Fibroblast of skin of scalp (primary cell): Measurements from ENCODE around the gene SERHL2.
"Not testable (repeated sequence)": the region's sequence is repeated elsewhere in the genome, so short reads cannot be mapped to it uniquely, and the experiment has no call there.

Experiments
- DNase-seq: peaks from one replicate; pipeline ENCODE4 v3.0.0-alpha.2; 2013

Gene SERHL2

DNA sequence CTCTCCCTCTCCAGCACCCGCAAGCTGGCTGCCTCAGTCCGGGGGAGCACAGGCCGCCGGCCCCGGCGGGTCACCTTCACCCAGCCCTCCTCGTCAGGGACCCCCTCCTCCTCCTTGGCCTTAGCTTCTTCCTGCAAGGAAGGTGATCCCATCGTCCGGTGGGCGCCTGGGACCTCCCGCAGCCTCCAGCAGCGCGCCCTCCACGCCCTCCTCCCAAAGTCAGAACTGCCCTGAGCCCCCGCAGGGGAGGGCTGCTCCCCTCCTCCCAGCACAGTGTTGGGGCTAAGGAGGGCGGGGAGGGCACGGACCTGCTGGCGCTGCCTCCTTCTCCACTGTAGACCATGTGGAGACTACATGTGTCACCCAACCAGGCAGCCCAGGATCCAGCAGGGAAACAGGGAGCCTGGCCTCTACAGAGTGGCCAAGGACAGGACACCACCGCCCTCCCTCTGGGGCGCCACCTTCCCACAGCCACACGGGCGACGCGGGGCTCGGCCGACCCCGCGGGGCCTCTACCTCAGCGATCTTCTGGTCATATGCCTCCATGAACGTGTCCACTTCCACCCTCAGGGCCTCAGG, 22.3 kb downstream of the SERHL2 start:
- not testable (repeated sequence) for DNase-seq

DNA sequence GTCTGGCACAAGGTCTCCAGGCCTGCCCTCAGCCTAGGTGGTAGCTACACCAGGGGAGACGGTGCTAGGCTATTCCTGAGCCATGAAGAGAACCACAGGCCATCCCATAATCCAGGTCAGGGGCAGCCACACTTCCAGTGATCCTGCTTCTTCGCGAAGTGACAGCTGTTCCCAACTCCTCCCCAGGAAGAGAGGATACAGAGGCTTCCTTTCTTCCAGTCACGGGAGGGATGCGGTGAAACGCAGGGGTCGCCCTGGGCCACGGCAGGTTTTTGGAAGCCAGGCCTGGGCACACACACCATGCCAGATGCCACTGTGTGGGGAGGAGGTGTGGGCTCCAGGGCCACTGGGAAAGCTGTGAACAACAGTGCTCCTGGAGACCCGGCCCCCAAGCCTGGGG, 23.4 kb downstream of the SERHL2 start:
- not testable (repeated sequence) for DNase-seq

DNA sequence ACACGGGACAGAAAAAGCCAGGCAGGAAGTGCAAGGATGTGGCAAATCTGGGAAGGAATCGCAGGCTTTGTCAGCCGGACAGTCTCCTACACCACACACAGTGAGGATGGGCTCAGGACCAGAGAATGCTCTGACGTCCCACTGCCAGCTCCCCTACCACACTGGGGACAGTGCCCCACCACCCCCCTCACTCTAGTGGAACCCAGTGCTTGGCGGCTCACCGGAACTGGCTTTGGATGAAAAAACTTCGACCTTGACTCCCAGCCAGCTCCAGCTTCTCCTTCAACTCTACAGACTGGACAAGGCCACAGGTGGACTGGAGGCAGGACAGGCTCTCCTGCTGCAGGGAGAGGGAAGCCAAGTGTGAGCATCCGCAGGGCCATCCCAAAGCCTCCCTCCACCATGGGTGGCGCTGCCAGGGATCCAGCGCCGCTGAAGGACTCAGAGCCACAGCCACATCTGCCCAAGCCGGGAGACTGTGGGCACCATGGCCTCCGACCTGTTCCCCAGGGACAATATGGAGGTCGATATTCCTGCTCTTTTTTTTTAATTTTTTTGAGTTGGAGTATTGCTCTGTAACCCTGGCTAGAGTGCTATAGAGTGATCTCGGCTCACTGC, 24.0 kb downstream of the SERHL2 start:
- DNase-seq, result no peak

DNA sequence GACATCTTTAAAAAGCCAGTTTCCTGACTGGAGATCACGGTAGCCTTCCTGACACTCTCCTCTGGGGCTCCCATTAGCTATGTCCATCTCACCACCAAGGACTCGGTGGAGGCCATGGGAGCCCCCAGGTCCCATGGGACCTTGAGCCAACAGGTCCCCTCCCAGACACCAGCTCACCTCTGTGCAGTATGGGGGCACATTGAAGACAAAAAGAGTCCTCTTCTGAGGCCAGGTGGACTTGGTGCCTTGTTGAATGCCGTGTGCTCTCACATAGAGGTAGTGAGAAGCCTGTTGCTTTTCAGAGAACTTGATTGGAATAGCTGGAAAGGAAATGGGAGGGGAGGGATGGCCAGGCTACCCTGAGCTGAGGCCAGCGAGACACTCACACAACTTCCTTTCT, 26.3 kb downstream of the SERHL2 start:
- DNase-seq, result not testable (repeated sequence)

DNA sequence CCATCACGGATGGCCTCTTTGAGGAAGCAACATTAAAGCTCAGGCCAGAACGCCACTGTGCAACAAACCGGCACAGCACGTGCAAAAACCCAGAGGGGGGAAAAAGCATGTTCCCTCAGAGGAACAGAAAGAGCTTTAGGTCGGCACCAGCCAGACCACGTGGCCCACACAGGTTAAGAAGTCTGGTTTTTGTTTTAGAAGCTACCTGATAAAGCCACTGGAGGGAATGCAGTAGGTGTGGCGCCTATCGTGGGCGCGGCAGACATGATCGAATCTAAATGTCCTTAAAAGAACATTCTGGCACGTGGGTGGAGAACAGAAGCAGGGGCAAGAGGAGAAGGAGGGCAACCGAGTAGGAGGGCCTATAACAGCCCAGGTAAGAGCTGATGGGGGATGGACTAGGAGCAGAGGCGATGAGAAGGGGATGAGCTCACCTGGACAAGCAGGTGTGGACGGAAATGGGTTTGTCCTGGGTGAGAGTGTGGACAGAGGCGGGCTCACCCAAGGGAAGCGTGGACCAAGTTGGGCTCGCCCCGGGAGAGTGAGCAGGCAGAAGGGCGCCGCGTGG, 27.5 kb downstream of the SERHL2 start:
- not testable (repeated sequence) for DNase-seq

DNA sequence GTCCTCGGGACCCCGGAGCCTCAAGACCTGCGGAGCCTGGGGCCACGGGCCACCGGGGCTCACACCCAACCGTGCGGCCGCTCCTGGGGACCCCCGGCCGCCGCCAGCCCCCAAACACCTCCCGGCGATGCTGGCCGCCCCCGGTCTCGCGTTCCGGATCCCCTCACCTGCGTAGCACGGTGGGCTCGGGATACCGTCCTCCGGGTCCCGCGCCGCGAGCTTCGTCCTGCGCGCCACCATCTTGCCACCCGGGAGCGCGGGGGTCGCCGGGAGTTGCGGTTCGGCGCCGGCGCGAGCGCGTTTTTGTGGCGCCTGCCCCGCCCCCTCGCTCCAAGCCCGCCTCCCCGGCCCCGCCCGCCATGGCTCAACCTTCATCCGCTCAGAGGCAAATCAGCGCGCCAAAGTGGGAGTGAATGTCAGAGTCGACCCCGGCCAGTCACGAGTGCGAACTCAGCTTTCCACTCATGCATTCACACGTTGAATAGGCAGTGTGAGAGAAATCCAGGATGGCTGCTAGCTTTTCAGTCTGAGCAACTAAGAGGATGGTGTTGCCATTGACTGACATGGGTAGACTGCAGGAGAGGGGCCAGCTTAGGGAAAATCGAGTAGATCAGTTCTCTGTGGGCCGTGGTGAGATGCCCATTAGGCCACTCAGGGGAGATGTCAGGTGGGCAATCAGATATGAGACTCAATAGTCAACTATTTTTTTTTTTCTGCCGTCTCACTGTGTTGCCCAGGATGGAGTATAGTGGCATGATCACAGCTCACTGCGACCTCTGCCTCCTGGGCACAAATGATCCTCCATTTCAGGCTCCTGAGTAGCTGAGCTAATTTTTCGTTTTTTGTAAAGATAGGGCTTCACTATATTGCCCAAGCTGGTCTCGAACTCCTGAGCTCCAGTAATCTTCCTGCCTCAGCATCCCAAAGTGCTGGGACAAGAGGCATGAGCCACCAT, 28.3 kb downstream of the SERHL2 start:
- peak; percentile 68 for DNase-seq

DNA sequence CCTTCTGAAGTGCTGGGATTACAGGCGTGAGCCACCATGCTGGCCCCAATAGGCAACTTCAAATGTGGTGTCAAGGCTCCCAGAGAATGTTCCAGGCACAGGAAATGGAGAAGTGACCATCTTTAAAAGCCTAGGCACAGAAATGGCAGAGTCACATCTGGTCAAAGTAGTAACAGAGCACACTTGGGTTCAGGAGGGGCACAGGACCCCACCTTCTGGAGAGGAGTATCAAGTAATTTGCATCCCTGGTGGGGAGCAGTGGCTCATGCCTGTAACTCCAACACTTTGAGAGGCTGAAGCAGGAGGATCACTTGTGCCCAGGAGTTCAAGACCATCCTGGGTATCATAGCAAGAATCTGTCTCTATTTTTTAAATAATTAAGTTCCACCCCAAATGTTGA, 29.2 kb downstream of the SERHL2 start:
- no peak for DNase-seq

DNA sequence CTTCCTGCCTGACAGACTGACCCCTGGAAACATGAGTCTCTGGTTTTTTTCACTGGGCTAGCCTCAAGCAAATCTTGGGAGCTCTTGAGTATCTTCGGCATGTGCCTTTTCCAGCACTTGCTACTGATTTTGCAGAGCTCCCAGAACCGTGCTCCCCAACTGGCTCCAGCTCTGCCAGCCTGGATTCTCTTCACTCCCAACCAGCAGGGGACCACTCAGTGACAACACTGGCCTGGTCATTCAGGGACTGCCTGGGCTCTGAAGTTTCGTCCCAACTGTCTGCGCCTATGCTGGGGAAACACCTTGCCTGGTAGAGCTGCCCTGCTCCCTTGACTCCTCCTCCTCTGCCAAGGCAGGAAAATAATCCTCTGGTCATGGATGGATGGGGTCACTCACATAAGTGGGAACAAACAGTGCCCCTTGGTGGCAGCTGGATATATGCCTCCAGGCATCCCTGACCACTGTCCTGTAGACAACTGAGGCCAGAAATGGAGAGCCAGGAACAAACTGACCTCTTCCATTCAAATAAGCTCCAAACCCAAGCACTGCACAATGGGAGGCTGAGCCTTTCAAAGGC, 30.7 kb downstream of the SERHL2 start:
- no peak for DNase-seq

DNA sequence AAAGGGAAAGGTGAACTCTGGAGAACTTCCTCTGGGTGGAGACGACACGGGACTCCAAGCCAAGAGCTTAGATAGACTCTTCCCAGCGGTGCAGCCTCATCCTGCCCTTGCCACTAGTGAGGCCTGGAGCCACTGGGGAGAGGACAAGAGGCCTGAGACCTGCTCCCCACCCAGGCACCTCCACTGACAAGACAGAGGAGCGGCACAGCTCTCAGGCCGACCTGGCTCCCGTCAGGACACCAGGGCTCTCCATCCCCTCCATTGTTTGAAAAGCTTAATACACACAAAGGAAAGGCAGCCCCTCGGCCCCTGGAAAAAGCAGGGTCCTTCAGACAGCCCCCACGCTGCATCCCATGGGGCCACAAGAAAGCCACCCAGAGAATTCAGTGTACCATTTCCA, 31.3 kb downstream of the SERHL2 start:
- no peak for DNase-seq

DNA sequence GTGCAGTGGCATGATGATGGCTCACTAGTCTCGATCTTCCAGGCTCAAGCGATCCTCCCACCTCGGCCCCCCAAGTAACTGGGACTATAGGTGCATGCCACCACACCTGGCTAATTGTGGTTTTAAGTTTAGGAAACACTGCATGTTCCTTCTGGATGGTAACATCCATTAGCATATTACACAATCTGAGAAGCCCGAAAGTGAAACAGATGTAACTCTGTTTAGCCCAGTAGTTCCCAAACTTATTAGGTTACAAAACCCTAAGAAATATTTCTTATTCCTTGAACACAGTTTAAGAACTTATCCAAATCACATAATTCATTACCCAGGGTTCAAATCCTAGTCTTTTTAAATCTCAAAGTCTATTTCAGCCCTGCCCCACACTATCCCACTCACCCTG, 32.6 kb downstream of the SERHL2 start:
- no peak for DNase-seq

DNA sequence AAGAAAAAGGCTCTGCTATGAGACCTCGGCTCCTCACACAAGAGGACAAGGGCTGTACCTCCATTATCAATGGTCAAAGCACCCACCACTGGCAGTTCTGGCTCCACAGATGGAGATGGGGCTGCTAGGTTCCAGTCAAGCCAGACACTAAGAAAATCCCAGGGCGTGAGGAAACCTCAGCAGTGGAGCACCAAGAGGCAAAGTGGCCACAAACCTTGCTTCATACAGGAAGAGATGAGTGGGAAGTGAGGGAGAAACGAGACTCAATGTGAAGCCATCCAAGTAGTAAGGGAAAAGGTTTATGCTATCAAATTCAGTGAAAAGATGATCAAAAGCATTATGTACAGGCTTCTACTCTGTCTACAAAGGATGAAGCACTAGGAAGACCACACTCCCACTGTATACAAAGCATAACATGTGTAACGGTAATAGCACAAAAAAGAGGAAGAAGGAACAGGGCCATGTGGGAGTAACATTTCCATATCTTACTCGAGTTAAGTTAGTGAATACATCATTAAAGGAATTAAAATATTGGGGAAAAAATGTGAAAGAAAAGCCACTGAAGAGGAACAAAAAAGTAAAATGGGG, 33.9 kb downstream of the SERHL2 start:
- DNase-seq, result no peak

DNA sequence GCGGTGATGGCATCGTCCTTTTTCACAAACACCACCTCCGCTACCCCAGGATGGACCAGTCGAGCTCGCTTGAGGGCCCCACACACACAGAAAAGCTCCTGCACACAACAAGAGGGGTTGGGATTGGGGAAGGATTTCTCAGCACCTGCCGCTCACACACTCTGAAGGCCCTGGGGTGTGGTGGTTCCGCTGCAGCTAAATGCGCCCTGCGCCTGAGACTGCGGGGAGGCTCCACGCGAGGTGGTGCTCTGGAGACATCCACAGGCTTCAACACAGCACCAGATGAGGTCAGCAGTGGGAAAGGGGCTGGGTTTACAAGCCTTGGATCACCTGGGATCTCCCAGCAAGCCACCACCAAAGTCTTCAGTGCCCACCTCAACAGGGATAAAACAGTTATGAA, 38.2 kb downstream of the SERHL2 start:
- no peak for DNase-seq

DNA sequence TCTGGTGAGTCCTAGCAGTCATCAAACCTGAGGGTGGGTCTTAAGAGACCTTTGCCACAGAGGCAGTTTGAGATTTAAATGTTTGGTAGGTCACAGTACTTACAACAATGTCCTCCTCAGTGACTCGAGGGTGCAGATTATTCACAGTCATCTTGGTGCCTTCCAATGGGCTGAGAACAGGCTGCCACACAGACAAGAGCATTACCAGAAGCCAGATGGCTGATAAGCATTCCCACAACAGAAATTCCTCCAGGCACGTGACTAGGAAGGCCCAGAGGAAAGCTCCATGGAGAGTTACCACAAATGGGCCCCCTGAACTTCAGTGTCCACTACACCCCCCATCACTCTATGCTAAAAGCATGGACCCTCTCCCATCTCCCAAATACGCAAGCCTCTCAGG, 41.7 kb downstream of the SERHL2 start:
- no peak for DNase-seq

DNA sequence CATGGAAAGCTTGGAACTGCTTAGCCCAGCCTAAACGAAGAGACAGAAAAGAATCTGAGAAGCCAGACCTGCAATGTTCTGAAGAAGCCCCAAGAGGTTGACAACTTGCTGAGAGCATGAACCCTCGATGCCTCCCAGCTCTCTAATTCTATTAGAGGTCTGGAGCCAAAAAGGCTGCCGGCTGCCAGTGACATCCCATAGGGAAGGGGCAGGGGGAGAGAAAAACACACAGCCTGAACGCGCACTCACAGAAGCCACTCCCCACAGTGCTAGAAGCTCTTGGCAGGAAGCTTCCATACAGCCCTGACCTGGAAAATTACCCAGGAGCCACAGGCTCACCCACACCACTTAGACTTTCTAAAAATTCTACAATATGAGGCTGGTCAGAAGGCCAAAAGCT, 42.6 kb downstream of the SERHL2 start:
- DNase-seq, result no peak

DNA sequence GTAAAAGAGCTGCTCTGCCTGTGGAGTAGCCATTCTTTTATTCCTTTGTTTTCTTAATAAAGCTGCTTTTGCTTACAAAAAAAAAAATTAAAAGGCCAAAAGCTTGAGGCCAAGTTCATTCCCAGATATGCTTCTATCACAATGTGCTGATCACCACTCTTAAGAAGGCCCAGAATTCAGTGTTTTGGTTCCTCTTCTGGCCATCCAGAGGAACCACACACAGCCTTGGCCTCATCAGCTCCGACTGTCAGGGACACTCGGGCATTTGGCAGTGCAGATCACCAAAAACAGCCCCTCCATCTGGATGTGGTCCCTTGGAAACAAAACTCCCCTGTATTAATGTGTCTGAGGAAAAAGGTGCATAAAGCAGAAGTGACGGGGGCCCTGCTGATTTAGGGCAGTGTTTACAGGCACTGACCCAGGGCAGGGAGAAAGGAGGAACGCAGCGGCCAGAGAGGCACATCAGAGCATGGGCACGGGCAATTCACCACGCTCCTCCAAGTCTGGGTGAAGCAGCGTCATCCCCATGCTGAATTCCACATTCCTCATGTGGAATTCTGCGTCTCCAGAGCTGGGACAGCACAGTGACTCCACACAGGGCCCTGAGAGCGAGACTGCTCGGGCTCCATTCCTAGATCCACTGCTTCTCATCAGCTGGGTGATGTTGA, 43.2 kb downstream of the SERHL2 start:
- no peak for DNase-seq

DNA sequence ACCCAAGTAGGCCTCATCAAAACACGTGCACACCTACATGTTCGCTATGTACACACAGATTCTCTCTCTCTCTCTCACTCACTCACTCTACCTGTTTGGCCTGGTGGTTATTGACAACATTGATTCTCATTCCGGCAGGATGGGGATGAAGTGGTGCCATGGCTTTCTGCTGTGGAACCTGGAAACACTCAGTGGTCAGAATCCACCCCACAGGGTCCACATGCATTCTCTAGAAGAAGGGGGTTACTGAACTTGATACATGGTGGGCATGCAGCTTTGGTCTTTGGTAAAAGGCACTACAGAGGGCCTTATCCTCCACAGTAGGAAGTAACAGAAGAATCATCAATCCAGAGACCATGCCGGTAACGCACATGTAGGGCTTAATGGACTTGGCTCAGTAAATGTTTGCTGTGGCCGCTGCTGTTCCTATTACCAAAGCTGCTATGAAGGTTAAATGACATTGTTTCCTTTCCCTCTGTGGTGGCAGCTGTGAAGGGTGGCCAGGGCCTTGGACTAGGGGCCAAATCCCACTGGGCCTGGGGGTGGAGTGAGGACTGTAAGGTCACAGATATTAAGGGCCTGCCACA, 48.2 kb downstream of the SERHL2 start:
- no peak for DNase-seq

DNA sequence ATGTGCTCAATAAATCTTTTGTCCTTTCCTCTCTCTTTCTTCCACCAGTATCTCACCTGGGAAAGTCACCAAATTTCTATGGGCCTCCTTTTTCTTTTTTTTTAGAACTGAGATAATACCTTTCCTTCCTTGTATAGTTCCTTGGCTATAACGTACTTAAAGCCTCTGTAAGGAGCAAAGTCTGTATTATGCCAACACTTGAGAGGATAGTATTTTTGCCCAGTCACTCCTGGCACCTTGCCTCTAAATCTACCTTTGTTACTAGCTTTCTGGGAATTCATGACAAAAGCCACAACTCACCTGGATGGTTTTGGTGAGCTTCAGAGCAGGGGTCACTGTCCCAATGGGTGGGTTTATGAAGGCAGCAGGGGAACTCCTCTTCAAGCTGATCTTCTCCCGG, 48.7 kb downstream of the SERHL2 start:
- no peak for DNase-seq

DNA sequence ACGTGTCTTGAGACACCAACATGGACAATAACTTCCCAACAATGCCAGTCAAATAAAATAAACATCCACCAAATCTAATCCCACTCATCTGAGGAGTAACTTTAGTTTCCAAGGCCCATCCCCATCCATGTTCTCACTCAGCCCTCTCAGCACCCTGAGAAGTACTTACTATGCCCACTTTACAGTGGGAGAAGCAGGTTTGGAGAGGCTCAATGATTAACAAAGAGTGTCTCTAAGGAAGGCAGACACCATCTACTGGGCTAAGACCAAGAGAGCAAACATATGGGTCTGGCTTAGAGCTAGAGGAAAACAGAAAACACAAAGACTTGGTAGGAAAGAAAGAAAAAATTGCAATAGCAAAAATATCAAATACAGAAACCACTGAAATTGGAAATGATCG, 49.7 kb downstream of the SERHL2 start:
- DNase-seq, result no peak

DNA sequence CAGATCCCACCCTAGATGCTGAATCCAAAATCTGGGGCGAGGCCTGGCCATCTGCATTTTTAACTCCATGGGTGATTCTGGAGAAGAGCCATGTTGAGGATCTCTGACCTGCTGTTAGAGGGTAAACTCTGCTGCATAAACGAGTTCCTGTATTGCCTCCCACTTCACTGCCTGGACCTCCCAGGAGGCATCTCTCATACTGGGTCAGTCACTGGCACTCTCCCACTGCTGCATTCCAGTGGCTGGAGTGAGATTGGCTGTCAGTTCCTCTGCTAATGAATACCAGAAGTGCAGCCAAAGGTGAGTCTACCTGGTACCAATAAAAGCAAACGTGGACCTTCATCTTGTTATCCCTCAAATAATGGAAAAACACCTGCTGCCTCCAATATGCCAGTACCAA, 50.6 kb downstream of the SERHL2 start:
- peak; percentile 54 for DNase-seq

DNA sequence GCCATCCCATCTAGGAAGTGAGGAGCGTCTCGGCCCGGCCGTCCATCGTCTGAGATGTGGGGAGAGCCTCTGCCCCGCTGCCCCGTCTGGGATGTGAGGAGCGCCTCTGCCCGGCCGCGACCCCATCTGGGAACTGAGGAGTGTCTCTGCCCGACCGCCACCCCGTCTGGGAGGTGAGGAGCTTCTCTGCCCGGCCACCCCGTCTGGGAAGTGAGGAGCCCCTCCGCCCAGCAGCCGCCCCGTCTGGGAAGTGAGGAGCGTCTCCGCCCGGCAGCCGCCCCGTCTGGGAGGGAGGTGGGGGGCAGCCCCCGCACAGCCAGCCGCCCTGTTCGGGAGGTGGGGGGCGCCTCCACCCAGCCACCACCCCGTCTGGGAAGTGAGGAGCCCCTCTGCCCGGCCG, 53.9 kb downstream of the SERHL2 start:
- DNase-seq, result not testable (repeated sequence)

DNA sequence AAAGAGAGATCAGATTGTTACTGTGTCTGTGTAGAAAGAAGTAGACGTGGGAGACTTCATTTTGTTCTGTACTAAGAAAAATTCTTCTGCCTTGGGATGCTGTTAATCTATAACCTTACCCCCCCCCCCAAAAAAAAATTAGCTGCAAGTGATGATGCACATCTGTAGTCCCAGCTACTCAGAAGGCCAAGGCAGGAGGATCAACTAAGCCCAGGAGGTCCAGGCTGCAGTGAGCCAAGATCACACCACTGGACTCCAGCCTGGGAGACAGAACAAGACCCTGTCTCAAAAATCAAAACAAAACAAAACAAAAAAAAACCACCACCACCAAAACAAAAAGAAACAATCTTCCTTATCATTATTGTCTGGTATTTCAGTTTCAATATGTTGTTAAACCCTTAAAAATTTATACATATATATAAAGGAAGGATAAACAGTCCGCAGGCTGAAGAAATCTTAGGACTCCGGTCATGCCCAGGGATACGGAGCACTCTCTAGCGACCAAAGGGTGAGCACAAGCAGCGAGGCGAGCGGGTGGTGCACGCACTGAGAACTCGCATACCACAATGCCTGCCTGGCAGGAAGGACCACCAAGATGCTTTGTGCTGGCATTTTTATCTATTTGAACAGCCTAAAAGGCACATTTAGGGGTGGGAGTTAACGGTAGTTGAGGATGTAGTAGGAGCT, 54.5 kb downstream of the SERHL2 start:
- no peak for DNase-seq
